Osteocyte (in vitro differentiated cells): ENCODE data around the gene GABRG3. TPM values are rescaled to one million over a fixed set of nuclear protein-coding genes. Genes with fewer than 3 reads are reported as not detected.

Experiments used
- DNase-seq: peaks from one replicate; pipeline ENCODE4 v3.0.0; 2021; ENCODE audit warnings: mixed read lengths; ENCODE audit not compliant: unreplicated experiment; ENCODE audit errors: extremely low spot score
- H3K27ac Mint-ChIP-seq: one replicate; pipeline ENCODE4 v1.8.0; 2021; ENCODE audit warnings: mild to moderate bottlenecking, mixed read lengths; ENCODE audit not compliant: unreplicated experiment
- H3K27me3 Mint-ChIP-seq: one replicate; pipeline ENCODE4 v1.8.0; 2021; ENCODE audit warnings: mixed read lengths; ENCODE audit not compliant: unreplicated experiment
- H3K36me3 Mint-ChIP-seq: one replicate; pipeline ENCODE4 v1.8.0; 2021; ENCODE audit warnings: mixed read lengths; ENCODE audit not compliant: unreplicated experiment
- H3K4me1 Mint-ChIP-seq: one replicate; pipeline ENCODE4 v1.8.0; 2021; ENCODE audit warnings: mixed read lengths; ENCODE audit not compliant: unreplicated experiment
- H3K4me3 Mint-ChIP-seq: one replicate; pipeline ENCODE4 v1.8.0; 2021; ENCODE audit warnings: mild to moderate bottlenecking, moderate library complexity, mixed read lengths; ENCODE audit not compliant: unreplicated experiment
- H3K9me3 Mint-ChIP-seq: one replicate; pipeline ENCODE4 v1.8.0; 2021; ENCODE audit warnings: mixed read lengths; ENCODE audit not compliant: unreplicated experiment
- total RNA-seq: library from RNA; stranded (reverse); gene quantifications from 2 replicates; pipeline ENCODE4 v1.2.1, GENCODE V29; 2021
- TF ChIP-seq, protein P1 (sequence below): fragments of 200-600 bp; sonication (generic); IDR thresholded peaks from 2 replicates; pipeline ENCODE4 v1.5.0; 2021; ENCODE audit warnings: antibody characterized with exemption, mild to moderate bottlenecking, moderate library complexity

Gene GABRG3
- total RNA-seq, 1 donor from 2014 or later = 0.19 TPM

GRCh38 chr15:27336676-27337075, 365.7 kb downstream of the GABRG3 start:
- H3K9me3 Mint-ChIP-seq = peaks cover 13% of the 10 kb centered on the region
- H3K4me1 Mint-ChIP-seq = peaks cover 7% of the 10 kb centered on the region
- TF ChIP-seq, protein P1, sequence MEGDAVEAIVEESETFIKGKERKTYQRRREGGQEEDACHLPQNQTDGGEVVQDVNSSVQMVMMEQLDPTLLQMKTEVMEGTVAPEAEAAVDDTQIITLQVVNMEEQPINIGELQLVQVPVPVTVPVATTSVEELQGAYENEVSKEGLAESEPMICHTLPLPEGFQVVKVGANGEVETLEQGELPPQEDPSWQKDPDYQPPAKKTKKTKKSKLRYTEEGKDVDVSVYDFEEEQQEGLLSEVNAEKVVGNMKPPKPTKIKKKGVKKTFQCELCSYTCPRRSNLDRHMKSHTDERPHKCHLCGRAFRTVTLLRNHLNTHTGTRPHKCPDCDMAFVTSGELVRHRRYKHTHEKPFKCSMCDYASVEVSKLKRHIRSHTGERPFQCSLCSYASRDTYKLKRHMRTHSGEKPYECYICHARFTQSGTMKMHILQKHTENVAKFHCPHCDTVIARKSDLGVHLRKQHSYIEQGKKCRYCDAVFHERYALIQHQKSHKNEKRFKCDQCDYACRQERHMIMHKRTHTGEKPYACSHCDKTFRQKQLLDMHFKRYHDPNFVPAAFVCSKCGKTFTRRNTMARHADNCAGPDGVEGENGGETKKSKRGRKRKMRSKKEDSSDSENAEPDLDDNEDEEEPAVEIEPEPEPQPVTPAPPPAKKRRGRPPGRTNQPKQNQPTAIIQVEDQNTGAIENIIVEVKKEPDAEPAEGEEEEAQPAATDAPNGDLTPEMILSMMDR = no peak
- no peak for DNase-seq
- no peak overlapping the region for H3K27ac Mint-ChIP-seq
- H3K36me3 Mint-ChIP-seq = no peaks in the 10 kb centered on the region
- H3K27me3 Mint-ChIP-seq = no peaks in the 10 kb centered on the region
- H3K4me3 Mint-ChIP-seq = no peak overlapping the region

DNA sequence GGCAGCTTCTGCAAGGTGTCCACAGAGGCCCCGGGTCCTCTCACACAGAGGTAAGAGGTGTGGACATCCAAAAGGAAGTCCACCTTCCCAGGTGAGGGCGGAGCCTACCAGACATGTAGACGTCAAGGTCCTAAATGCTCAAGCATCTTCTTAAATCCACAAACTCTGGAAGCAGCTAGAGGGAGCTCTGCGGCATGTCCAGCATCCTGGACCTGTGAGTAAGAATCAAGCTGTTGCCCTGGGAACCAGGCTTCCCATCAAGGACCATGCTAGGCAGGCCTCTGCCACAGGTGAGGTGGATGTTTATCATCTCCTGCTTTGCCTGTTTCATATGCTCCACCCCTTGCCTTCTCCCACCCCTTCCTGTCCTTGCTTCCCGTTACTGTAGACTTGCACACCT, 368.2 kb downstream of the GABRG3 start:
- TF ChIP-seq, protein P1 = no peak
- no peak overlapping the region for H3K4me3 Mint-ChIP-seq
- no peak for DNase-seq
- H3K27ac Mint-ChIP-seq = no peak overlapping the region
- peaks cover 22% of the 10 kb centered on the region for H3K4me1 Mint-ChIP-seq
- H3K36me3 Mint-ChIP-seq = no peaks in the 10 kb centered on the region
- H3K27me3 Mint-ChIP-seq = no peaks in the 10 kb centered on the region
- H3K9me3 Mint-ChIP-seq = peaks cover 13% of the 10 kb centered on the region

GRCh38 chr15:27341780-27342343, 370.9 kb downstream of the GABRG3 start:
- no peak overlapping the region for H3K4me3 Mint-ChIP-seq
- DNase-seq = no peak
- peaks cover 16% of the 10 kb centered on the region for H3K9me3 Mint-ChIP-seq
- TF ChIP-seq, protein P1 = no peak
- no peaks in the 10 kb centered on the region for H3K27me3 Mint-ChIP-seq
- H3K36me3 Mint-ChIP-seq = no peaks in the 10 kb centered on the region
- H3K27ac Mint-ChIP-seq = no peak overlapping the region
- peaks cover 15% of the 10 kb centered on the region for H3K4me1 Mint-ChIP-seq

GRCh38 chr15:27342991-27343390, 372.0 kb downstream of the GABRG3 start:
- Mint-ChIP-seq H3K27ac (no peak overlapping the region), H3K36me3 (no peaks in the 10 kb centered on the region), H3K4me1 (peaks cover 15% of the 10 kb centered on the region), H3K9me3 (peaks cover 6% of the 10 kb centered on the region), H3K27me3 (no peaks in the 10 kb centered on the region), H3K4me3 (no peak overlapping the region)
- no peak for DNase-seq
- TF ChIP-seq, protein P1 = no peak

DNA sequence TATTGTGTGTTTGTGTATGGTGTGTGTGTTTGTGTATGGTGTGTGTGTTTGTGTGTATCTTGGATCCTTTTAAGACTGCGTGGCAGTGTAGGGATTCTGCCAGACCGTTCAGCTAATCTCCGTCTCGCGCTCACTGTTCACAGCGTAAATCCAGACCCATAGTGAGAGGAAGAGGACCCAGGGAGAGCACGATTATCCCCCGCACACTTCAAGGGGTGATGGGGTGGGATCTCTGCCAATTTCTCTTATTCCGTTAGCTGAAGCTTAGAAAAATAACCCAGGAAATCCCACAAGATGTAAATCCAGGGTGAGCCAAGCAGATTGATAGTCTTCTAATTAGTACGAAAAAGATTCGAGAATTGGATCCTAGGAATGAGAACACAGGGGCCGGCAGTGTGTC, 381.2 kb downstream of the GABRG3 start:
- no peak for DNase-seq
- H3K27me3 Mint-ChIP-seq = no peaks in the 10 kb centered on the region
- H3K4me3 Mint-ChIP-seq = no peak overlapping the region
- H3K27ac Mint-ChIP-seq = no peak overlapping the region
- H3K36me3 Mint-ChIP-seq = no peaks in the 10 kb centered on the region
- no peaks in the 10 kb centered on the region for H3K9me3 Mint-ChIP-seq
- TF ChIP-seq, protein P1 = no peak
- H3K4me1 Mint-ChIP-seq = peaks cover 10% of the 10 kb centered on the region
